Measurements from ENCODE around the gene PIK3C2A. TPM values are rescaled to one million over a fixed set of nuclear protein-coding genes. Genes with fewer than 3 reads are reported as not detected.
A peak's percentile ranks its signal among the peaks of the same experiment; 100 is the strongest.

The PIK3C2A gene
- total and polyA plus RNA-seq, 2 of the 13 experiments (the other 11 are each of a cell fraction or from before 2014, with no cell fraction given) = 27.5 to 49.9 TPM

DNA sequence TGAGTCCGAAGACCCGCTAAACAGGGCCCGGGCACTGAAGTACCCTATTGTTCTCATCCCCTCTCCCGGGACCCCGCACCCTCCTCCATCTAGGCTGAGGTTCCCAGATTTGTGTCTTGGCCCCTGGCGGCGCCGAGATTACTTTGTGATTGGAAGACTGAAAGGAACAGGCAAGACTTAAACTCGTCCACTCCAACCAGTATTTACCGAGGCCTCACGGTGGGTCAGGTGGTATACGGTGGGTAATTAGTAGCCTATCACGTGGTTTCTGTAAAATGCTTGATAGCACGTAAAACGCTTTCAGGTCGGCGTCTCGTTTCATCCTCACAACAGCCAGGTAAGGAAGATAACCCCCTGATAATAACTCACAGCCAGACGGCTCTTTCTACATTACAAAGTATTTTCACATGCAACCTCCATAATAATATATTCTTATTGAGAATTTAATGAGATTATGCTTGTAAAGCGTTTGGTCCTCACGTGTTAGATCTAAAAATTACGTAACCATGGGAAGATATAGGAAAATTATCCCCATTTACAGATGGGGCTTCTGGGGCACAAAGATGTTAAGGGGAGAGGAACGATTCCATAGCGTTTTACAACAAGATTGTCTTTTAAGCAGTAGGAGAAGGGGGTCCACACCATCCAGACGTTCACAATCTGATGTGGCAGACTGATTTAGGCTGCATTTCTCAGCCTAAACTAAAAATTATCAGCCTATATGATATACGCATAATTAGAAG is 642 bp upstream of the PIK3C2A start (continued):
- TF ChIP-seq, protein P1, sequence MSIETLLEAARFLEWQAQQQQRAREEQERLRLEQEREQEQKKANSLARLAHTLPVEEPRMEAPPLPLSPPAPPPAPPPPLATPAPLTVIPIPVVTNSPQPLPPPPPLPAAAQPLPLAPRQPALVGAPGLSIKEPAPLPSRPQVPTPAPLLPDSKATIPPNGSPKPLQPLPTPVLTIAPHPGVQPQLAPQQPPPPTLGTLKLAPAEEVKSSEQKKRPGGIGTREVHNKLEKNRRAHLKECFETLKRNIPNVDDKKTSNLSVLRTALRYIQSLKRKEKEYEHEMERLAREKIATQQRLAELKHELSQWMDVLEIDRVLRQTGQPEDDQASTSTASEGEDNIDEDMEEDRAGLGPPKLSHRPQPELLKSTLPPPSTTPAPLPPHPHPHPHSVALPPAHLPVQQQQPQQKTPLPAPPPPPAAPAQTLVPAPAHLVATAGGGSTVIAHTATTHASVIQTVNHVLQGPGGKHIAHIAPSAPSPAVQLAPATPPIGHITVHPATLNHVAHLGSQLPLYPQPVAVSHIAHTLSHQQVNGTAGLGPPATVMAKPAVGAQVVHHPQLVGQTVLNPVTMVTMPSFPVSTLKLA (IDR thresholded peaks at IDR 0.05) = peak; percentile 30
- no peak for TF ChIP-seq SOX13 (IDR thresholded peaks at IDR 0.05)
- peak in 1 of 2 experiments; percentile 37; a peak in 1 of 4 replicates for TF ChIP-seq SOX13 (CRISPR knock-in tag; conservative IDR thresholded peaks at IDR 0.05 in 1 of 2, IDR thresholded peaks at IDR 0.05 in 1 of 2)
- TF ChIP-seq ZNF772 (CRISPR knock-in tag; IDR thresholded peaks at IDR 0.05) = no peak
- TF ChIP-seq NKX3-1 (CRISPR knock-in tag; IDR thresholded peaks at IDR 0.05) = peak; percentile 17; the same call in 1 of the 2 replicates
- TF ChIP-seq, protein P2, sequence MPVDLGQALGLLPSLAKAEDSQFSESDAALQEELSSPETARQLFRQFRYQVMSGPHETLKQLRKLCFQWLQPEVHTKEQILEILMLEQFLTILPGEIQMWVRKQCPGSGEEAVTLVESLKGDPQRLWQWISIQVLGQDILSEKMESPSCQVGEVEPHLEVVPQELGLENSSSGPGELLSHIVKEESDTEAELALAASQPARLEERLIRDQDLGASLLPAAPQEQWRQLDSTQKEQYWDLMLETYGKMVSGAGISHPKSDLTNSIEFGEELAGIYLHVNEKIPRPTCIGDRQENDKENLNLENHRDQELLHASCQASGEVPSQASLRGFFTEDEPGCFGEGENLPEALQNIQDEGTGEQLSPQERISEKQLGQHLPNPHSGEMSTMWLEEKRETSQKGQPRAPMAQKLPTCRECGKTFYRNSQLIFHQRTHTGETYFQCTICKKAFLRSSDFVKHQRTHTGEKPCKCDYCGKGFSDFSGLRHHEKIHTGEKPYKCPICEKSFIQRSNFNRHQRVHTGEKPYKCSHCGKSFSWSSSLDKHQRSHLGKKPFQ (CRISPR knock-in tag; IDR thresholded peaks at IDR 0.05; ENCODE audit: insufficient replicate concordance) = peak; percentile 88
- peak; percentile 77 for TF ChIP-seq ASH2L (IDR thresholded peaks at IDR 0.05; ENCODE audit: insufficient read length, low read depth, low read length)
- TF ChIP-seq ZNF605 (CRISPR knock-in tag; IDR thresholded peaks at IDR 0.05) = peak; percentile 54; the same call in 1 of the 2 replicates
- TF ChIP-seq SNAPC2 (CRISPR knock-in tag; IDR thresholded peaks at IDR 0.05) = 0 out of 2 replicates have a peak, but pooled peaks have one; percentile 5
- 0 out of 2 replicates have a peak, but pooled peaks have one; percentile 11 for TF ChIP-seq RARG (CRISPR knock-in tag; IDR thresholded peaks at IDR 0.05; ENCODE audit: low read depth)
- TF ChIP-seq U2AF2 (IDR thresholded peaks at IDR 0.05; ENCODE audit: low read depth, low read length) = no peak
- peak; percentile 13 for TF ChIP-seq RBM39 (IDR thresholded peaks at IDR 0.05; ENCODE audit: low read depth, low read length, poor library complexity, severe bottlenecking)
- TF ChIP-seq ZNF709 (CRISPR knock-in tag; IDR thresholded peaks at IDR 0.05) = peak; percentile 10; the same call in 1 of the 2 replicates
- TF ChIP-seq MAFG (CRISPR knock-in tag; IDR thresholded peaks at IDR 0.05) = no peak
- TF ChIP-seq TBX2 (CRISPR knock-in tag; IDR thresholded peaks at IDR 0.05; ENCODE audit: borderline replicate concordance) = peak; percentile 69
- TF ChIP-seq XRCC5 (optimal IDR thresholded peaks at IDR 0.05; ENCODE audit: low read length) = peak; percentile 20
- peak; percentile 94 for TF ChIP-seq RAD51 (IDR thresholded peaks at IDR 0.05; ENCODE audit: borderline replicate concordance)
- TF ChIP-seq, protein P3, sequence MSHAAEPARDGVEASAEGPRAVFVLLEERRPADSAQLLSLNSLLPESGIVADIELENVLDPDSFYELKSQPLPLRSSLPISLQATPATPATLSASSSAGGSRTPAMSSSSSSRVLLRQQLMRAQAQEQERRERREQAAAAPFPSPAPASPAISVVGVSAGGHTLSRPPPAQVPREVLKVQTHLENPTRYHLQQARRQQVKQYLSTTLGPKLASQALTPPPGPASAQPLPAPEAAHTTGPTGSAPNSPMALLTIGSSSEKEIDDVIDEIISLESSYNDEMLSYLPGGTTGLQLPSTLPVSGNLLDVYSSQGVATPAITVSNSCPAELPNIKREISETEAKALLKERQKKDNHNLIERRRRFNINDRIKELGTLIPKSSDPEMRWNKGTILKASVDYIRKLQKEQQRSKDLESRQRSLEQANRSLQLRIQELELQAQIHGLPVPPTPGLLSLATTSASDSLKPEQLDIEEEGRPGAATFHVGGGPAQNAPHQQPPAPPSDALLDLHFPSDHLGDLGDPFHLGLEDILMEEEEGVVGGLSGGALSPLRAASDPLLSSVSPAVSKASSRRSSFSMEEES (CRISPR knock-in tag; IDR thresholded peaks at IDR 0.05) = peak; percentile 86
- TF ChIP-seq, protein P4, sequence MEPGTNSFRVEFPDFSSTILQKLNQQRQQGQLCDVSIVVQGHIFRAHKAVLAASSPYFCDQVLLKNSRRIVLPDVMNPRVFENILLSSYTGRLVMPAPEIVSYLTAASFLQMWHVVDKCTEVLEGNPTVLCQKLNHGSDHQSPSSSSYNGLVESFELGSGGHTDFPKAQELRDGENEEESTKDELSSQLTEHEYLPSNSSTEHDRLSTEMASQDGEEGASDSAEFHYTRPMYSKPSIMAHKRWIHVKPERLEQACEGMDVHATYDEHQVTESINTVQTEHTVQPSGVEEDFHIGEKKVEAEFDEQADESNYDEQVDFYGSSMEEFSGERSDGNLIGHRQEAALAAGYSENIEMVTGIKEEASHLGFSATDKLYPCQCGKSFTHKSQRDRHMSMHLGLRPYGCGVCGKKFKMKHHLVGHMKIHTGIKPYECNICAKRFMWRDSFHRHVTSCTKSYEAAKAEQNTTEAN (CRISPR knock-in tag; conservative IDR thresholded peaks at IDR 0.05) = 0 out of 2 replicates have a peak, but pooled peaks have one; percentile 9
- no peak for TF ChIP-seq ZNF296 (CRISPR knock-in tag; conservative IDR thresholded peaks at IDR 0.05)
- TF ChIP-seq, protein P5, sequence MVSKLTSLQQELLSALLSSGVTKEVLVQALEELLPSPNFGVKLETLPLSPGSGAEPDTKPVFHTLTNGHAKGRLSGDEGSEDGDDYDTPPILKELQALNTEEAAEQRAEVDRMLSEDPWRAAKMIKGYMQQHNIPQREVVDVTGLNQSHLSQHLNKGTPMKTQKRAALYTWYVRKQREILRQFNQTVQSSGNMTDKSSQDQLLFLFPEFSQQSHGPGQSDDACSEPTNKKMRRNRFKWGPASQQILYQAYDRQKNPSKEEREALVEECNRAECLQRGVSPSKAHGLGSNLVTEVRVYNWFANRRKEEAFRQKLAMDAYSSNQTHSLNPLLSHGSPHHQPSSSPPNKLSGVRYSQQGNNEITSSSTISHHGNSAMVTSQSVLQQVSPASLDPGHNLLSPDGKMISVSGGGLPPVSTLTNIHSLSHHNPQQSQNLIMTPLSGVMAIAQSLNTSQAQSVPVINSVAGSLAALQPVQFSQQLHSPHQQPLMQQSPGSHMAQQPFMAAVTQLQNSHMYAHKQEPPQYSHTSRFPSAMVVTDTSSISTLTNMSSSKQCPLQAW (CRISPR knock-in tag; IDR thresholded peaks at IDR 0.05) = peak; percentile 75; the same call in 1 of the 2 replicates
- peak; percentile 80 for TF ChIP-seq DMAP1 (CRISPR knock-in tag; IDR thresholded peaks at IDR 0.05)

All from HepG2 (cell line).